22Rv1 (cell line): ENCODE measurements around the gene STAC.

Experiments used
- ZFX ChIP-seq: fragments of 450-650 bp; IDR thresholded peaks from 2 replicates; pipeline ENCODE4 v1.6.1; 2017; ENCODE audit warnings: antibody characterized with exemption, borderline replicate concordance
- TF ChIP-seq, protein P1 (sequence below): fragments of 450-650 bp; IDR thresholded peaks from 2 replicates; pipeline ENCODE4 v1.5.1; 2017; ENCODE audit warnings: mild to moderate bottlenecking

DNA sequence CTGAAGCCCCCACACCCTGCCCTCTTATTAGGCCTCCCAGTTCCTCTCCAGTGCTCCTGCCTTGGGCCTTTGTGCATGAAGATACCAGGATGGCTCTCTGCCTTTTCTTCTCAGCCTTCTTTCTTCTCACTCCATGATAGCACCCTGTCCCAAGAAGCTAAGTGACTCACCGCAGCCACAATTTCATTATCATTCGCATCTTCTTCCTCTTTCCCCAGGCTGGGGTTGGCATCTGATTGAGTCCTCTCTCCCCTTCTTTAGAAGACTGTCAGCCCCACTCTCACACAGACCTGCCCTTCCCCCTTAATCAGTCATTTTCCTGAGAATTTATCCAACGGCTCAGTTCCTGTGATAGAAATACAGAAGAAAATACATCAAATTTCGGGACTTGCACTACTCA, 102.0 kb downstream of the STAC start:
- TF ChIP-seq, protein P1, sequence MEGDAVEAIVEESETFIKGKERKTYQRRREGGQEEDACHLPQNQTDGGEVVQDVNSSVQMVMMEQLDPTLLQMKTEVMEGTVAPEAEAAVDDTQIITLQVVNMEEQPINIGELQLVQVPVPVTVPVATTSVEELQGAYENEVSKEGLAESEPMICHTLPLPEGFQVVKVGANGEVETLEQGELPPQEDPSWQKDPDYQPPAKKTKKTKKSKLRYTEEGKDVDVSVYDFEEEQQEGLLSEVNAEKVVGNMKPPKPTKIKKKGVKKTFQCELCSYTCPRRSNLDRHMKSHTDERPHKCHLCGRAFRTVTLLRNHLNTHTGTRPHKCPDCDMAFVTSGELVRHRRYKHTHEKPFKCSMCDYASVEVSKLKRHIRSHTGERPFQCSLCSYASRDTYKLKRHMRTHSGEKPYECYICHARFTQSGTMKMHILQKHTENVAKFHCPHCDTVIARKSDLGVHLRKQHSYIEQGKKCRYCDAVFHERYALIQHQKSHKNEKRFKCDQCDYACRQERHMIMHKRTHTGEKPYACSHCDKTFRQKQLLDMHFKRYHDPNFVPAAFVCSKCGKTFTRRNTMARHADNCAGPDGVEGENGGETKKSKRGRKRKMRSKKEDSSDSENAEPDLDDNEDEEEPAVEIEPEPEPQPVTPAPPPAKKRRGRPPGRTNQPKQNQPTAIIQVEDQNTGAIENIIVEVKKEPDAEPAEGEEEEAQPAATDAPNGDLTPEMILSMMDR = no peak
- no peak for TF ChIP-seq ZFX
